Endothelial cell of umbilical vein (primary cell): ENCODE measurements around the gene PCDHGB4. TPM values are rescaled to one million over a fixed set of nuclear protein-coding genes. Genes with fewer than 3 reads are reported as not detected.

Experiments used
- BruUV-seq: library from RNA; stranded (reverse); fragments of 400-500 nt; replicated peaks from 2 replicates; lab custom pipeline; 2021; lab: Mats Ljungman, UMichigan
- CTCF ChIA-PET: fragments of 300-600, 350-600 bp; sonication (Branson Sonifier 250); formaldehyde crosslinking; loops from one replicate; lab custom pipeline; 2021; ENCODE audit warnings: antibody characterized with exemption, inconsistent platforms; lab: Charles Lee
- POLR2A ChIA-PET: fragments of 300-600, 350-600 bp; sonication (Branson Sonifier 250); formaldehyde crosslinking; loops from one replicate; lab custom pipeline; 2021; ENCODE audit warnings: antibody characterized with exemption, inconsistent platforms; lab: Charles Lee
- DNase-seq: peaks from one replicate; pipeline ENCODE4 v3.0.0-alpha.2; 2011; ENCODE audit warnings: low read depth, low spot score
- FAIRE-seq: peaks from 2 replicates; lab custom pipeline; 2011; peaks lifted over from hg19 to GRCh38; lab: Jason Lieb, UNC
- H2AFZ ChIP-seq: 2 replicates; pipeline ENCODE4 v1.6.0; 2012; ENCODE audit warnings: low read depth, low read length, control low read depth, inconsistent platforms
- H3K27ac ChIP-seq: 2 replicates; pipeline ENCODE4 v1.5.1; 2011; ENCODE audit warnings: low read depth, mild to moderate bottlenecking, control low read depth, low read length, moderate library complexity; ENCODE audit not compliant: insufficient read depth
- H3K27me3 ChIP-seq, 2 experiments: 2 replicates each; pipeline versions ENCODE4 v1.6.0 to v1.6.1; 2011; ENCODE audit warnings: low read length in 2 of 2, mixed read lengths in 1 of 2; ENCODE audit not compliant: control insufficient read depth in 2 of 2, insufficient read depth in 2 of 2
- H3K36me3 ChIP-seq, 2 experiments: 2 replicates in 1 of 2; 3 replicates in 1 of 2; pipeline ENCODE4 v1.5.1; 2011; ENCODE audit warnings: low read length in 2 of 2, mild to moderate bottlenecking in 1 of 2, moderate library complexity in 1 of 2; ENCODE audit not compliant: control insufficient read depth in 2 of 2, insufficient read depth in 2 of 2; ENCODE audit errors: extremely low read depth in 1 of 2
- H3K4me1 ChIP-seq: 3 replicates; pipeline ENCODE4 v1.5.1; 2011; ENCODE audit warnings: mild to moderate bottlenecking, low read length; ENCODE audit not compliant: control insufficient read depth, insufficient read depth; ENCODE audit errors: extremely low read depth
- H3K4me2 ChIP-seq: 2 replicates; pipeline ENCODE4 v1.6.1; 2011; ENCODE audit warnings: low read length, control low read depth, mixed read lengths; ENCODE audit not compliant: insufficient read depth
- H3K4me3 ChIP-seq, 3 experiments: fragments of 200-600 bp in 1 of 3; sonication (generic), shearing (Covaris generic) in 1 of 3; replicated peaks in 1 of 3; 2 replicates each; pipeline ENCODE4 v1.5.1; 2011 to 2016; ENCODE audit warnings: control low read depth in 3 of 3, low read length in 3 of 3, mild to moderate bottlenecking in 2 of 3, inconsistent platforms in 1 of 3, low read depth in 1 of 3, moderate library complexity in 1 of 3; ENCODE audit not compliant: insufficient read depth in 1 of 3
- H3K79me2 ChIP-seq: 2 replicates; pipeline ENCODE4 v1.6.0; 2012; ENCODE audit warnings: low read length, inconsistent platforms; ENCODE audit not compliant: control insufficient read depth, insufficient read depth
- H3K9ac ChIP-seq: replicated peaks from 2 replicates; pipeline ENCODE3; 2011; ENCODE audit warnings: low read length, control low read depth; ENCODE audit not compliant: insufficient read depth; ENCODE audit errors: extremely low read depth
- H3K9me1 ChIP-seq: replicated peaks from 3 replicates; pipeline ENCODE4 v1.6.0; 2011; ENCODE audit warnings: mild to moderate bottlenecking, low read length; ENCODE audit not compliant: control insufficient read depth, insufficient read depth; ENCODE audit errors: extremely low read depth
- H3K9me3 ChIP-seq: replicated peaks from 2 replicates; pipeline ENCODE4 v1.5.1; 2012; ENCODE audit warnings: low read length, inconsistent platforms; ENCODE audit not compliant: control insufficient read depth, insufficient read depth
- H4K20me1 ChIP-seq: replicated peaks from 2 replicates; pipeline ENCODE3; 2011; ENCODE audit warnings: mild to moderate bottlenecking, low read length; ENCODE audit not compliant: control insufficient read depth, insufficient read depth; ENCODE audit errors: extremely low read depth
- CTCF ChIP-seq, 2 donors: IDR thresholded peaks; 1 replicate in 1 of 2; 2 replicates in 1 of 2; pipeline ENCODE4 v1.5.1; 2011; ENCODE audit warnings: low read length in 2 of 2, mild to moderate bottlenecking in 2 of 2, moderate library complexity in 2 of 2, control low read depth in 1 of 2, inconsistent platforms in 1 of 2, low read depth in 1 of 2; ENCODE audit not compliant: insufficient read depth in 1 of 2; ENCODE audit errors: extremely low read depth in 1 of 2
- EZH2 ChIP-seq: IDR thresholded peaks from 2 replicates; pipeline ENCODE4 v1.6.1; 2012; ENCODE audit warnings: borderline replicate concordance, low read depth, mild to moderate bottlenecking, moderate library complexity, low read length, inconsistent platforms; ENCODE audit not compliant: severe bottlenecking
- FOS ChIP-seq: IDR thresholded peaks from 2 replicates; pipeline ENCODE4 v1.6.1; 2011; ENCODE audit warnings: mild to moderate bottlenecking, low read length, moderate library complexity, borderline replicate concordance; ENCODE audit not compliant: insufficient read depth
- GATA2 ChIP-seq: IDR thresholded peaks from 2 replicates; pipeline ENCODE4 v1.7.0; 2011; ENCODE audit warnings: low read depth, mild to moderate bottlenecking, moderate library complexity, mixed read lengths, low read length; ENCODE audit not compliant: insufficient read length, insufficient read depth
- JUN ChIP-seq: IDR thresholded peaks from 2 replicates; pipeline ENCODE4 v1.6.1; 2011; ENCODE audit warnings: borderline replicate concordance, low read depth; ENCODE audit not compliant: insufficient read length, insufficient read depth
- MAX ChIP-seq: IDR thresholded peaks from 2 replicates; pipeline ENCODE4 v1.6.1; 2011; ENCODE audit not compliant: insufficient read depth, insufficient read length
- MYC ChIP-seq: IDR thresholded peaks from one replicate; pipeline ENCODE4 v1.6.1; 2011; ENCODE audit warnings: mild to moderate bottlenecking, low read depth, low read length
- POLR2A ChIP-seq: IDR thresholded peaks from 2 replicates; pipeline ENCODE4 v1.6.1; 2012; ENCODE audit warnings: low read depth, mild to moderate bottlenecking, control low read depth, low read length
- POLR2AphosphoS5 ChIP-seq: IDR thresholded peaks from 2 replicates; pipeline ENCODE4 v1.6.1; 2012; ENCODE audit warnings: low read depth, mild to moderate bottlenecking, control low read depth, low read length, moderate library complexity; ENCODE audit not compliant: insufficient read depth
- dilution Hi-C: fragments of 300-500 bp; cut with MboI; formaldehyde crosslinking; loops from one replicate; pipeline ENCODE4 v1.15.0; 2019; ENCODE audit warnings: low sequenced_read_pairs; ENCODE audit not compliant: extremely low pct_ligation_motif_present
- intact Hi-C: fragments of 100-400 bp; cut with micrococcal nuclease; formaldehyde crosslinking; loops from one replicate; pipeline ENCODE4 v1.10.0; 2022
- polyA plus RNA-seq, 4 experiments: library from polyadenylated mRNA; depleted of rRNA in 3 of 4; stranded (reverse) in 3 of 4; unstranded in 1 of 4; fragments of >200 nt; gene quantifications; 2 replicates each; pipeline versions ENCODE4 v1.2.1 to v1.2.3, GENCODE V29; 2011 to 2012; ENCODE audit warnings: missing spikeins in 1 of 4
- total RNA-seq: library from RNA; stranded (reverse); gene quantifications from 2 replicates; pipeline ENCODE4 v1.2.3, GENCODE V29; 2021

PCDHGB4 gene
- total and polyA plus RNA-seq, 2 donors (not counting 3 experiments of a cell fraction or from before 2014, with no cell fraction given): 6.5 to 6.9 TPM

GRCh38 chr5:141356133-141356532, 31.4 kb upstream of the PCDHGB4 start:
- dilution Hi-C loops: no loop called here
- BruUV-seq: no TSS peak
- POLR2A ChIA-PET: no interaction called here

More at GRCh38 chr5:141356133-141356532, 31.4 kb upstream of the PCDHGB4 start:
- Histone ChIP-seq H3K4me3 (no peak overlapping the region), H3K4me1 (no peaks in the 10 kb centered on the region), H3K27me3 (peaks cover 28 to 58% of the 10 kb centered on the region in 2 experiments), H3K79me2 (no peaks in the 10 kb centered on the region), H3K9ac (no peak overlapping the region), H2AFZ (no peak overlapping the region), H3K9me3 (no peaks in the 10 kb centered on the region), H3K27ac (no peak overlapping the region), H3K4me2 (no peak overlapping the region), H3K36me3 (no peaks in the 10 kb centered on the region), H3K9me1 (no peaks in the 10 kb centered on the region), H4K20me1 (no peaks in the 10 kb centered on the region)
- TF ChIP-seq POLR2AphosphoS5: no peak
- TF ChIP-seq MAX: no peak
- no peak for TF ChIP-seq CTCF (IDR thresholded peaks at IDR 0.05; ENCODE audit: extremely low read depth in 1 of 2, insufficient read depth in 1 of 2, low read depth in 1 of 2, low read length in 2 of 2)
- TF ChIP-seq JUN: no peak
- TF ChIP-seq POLR2A: no peak
- no peak for TF ChIP-seq MYC
- TF ChIP-seq EZH2: no peak
- no peak for TF ChIP-seq GATA2
- no peak for TF ChIP-seq FOS
- DNase-seq: no peak
- intact Hi-C loops: no loop called here
- CTCF ChIA-PET: interaction anchor here (0.9 to 3.0 kb wide), 12 partner anchors 8 to 207 kb away, joined by 3 to 25 read pairs (median 6); partner anchors contain the start of genes PCDHGA11, PCDHGA12, PCDHGA2 and PCDHGA3
- no peak for FAIRE-seq
